Activated CD8-positive, alpha-beta memory T cell treated with anti-CD3 and anti-CD28 coated beads, Interleukin-2, amount 50 U/mL, for 48 hours (primary cell): ENCODE results near the gene SCN8A.
"Not testable (repeated sequence)": the region's sequence is repeated elsewhere in the genome, so short reads cannot be mapped to it uniquely, and the experiment has no call there.

Experiments used
- DNase-seq: peaks from one replicate; pipeline ENCODE4 v3.0.0-alpha.2; 2020

SCN8A gene

DNA sequence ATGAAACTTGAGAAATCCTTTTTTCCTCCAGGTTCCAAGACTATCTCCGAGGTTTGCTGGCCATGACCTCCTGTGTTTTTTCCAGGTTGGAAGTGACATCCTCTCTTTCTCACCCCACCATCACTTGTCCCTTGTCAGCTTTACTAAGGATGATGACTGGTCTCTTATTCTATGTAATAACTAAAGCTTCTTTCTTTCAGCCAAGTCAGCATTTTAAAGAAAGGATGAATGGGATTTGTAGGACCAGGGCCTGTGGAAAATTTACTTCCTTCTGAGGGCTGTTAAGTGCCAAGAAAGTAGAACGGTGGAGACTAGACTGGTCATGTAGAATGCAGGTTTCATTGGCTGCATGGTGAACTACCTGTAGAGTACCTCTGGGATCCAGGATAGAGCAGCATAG lies 183.9 kb downstream of the SCN8A start:
- no peak for DNase-seq

DNA sequence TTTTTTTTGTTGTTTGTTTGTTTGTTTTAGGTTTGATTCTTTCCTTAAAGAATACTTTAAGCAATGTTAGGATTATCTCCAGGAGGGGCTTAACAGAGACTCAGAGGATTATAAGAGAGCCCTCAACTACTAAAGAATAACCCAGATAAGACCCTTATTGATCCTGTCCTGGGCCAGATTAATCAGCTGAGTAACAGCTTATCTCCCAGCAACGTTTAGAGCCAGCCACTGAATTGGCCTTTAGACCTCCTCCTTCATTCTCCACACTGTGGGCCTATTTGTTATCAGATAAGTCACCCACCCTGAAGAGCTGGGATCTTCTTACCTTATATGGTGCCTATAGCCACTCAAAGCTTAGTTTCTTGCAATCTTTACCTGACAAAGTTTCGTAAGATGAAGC lies 186.4 kb downstream of the SCN8A start:
- no peak for DNase-seq

DNA sequence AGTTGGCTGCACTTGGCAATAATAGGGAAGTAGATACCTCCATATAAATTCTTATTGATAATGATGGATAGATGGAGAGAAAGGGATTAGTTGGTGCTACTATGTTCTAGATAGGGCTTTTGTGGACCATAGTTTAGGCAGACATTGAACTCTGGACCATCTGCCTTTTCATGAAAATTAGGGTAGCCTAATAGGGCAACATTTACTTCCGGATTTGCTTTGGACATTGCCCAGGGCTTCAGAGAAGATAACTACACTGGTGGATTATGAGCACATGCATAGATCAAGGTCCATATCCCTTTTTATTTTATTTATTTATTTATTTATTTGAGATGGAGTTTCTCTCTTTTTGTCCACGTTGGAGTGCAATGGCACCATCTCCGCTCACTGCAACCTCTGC lies 186.9 kb downstream of the SCN8A start:
- no peak for DNase-seq

DNA sequence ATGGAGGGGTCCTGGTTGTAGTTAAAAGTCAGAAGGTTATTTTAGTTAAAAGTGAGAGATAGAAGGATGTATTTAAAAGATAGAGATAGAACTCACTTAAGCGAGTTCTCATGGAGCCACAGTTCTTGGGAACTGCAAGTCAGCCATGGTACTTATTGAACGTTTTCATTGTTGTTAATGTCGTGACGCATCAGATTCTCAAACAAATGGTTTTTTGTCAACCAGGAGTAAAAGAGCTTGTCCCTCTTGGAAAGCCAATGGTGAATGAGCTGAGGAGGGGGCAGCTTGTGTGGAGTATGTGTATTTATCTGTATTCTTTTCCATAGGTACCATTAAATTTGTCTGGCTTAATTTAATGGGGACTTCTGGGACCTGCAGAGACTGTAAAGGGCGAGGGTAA lies 188.8 kb downstream of the SCN8A start:
- DNase-seq: no peak

DNA sequence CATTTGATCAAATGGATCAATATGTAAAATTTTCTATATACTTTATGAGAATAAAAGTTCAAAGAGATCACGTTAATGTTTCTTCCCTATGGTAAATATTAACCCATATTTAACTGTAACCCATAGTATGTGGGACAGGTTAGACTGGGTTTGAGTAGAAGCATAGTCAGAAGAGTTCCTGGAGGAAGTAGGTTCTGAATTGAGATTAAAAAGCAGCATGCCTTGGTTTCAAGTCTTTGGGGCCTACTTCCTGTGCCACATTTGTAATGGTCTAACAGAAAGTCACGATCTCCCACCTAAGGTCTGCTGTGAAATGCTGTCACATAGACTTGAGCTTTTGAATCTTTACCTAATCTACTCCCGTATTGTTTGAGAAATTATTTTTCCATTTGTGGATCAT lies 193.7 kb downstream of the SCN8A start:
- no peak for DNase-seq

DNA sequence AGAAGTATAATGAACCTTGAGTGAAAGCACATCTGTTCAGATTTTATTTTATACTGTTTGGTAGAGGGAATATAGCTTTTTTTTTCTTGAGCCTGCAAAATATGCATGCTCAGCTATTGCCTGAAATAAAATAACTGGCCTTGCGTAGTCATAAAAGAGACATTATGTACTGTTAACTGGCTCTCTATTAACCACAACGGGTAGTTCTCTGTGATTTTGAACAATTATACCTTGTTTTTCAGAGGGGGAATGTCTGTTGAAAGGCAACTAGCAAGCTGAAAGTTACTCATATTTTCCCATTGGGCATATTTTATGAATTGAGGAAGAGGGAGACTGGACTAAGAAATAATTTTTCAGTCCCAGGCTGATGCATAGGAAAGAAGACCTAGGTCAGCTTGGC lies 194.9 kb downstream of the SCN8A start:
- DNase-seq: no peak

DNA sequence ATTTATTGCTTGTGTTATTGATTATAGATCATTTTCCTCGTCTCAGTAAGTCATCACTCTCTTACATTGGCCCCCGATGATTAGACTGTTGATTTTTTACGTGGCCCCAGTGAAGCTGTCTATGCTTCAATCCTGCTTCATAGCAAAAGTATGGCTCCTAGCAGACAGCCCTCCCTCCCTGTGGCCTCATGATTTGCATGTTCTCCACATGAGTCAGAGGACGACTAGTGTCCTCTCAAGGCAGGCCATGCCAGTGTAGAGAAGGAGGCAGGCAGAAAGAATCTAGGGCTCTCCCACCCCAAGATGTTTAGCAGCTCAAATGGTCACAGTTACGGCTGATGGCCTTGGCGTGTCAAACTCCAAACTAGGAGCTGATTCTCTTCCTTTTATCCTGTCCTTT lies 197.8 kb downstream of the SCN8A start:
- no peak for DNase-seq

DNA sequence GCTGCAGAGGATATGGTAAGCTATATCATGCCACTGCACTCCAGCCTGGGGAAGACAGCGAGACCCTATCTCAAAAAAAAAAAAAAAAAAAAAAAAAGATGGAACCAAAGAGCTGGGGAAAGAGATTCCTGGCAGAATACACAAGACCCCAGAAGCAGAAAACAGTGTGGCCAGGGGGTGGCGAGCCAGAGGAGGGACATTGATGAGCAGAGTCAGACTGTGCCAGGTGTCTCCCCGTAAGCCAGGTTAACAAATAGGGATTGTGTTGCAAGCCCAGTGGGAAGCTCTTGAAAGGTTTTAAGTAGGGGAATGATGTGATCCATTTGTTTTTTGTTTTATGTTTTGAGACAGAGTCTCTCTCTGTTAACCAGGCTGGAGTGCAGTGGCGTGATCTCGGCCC lies 201.4 kb downstream of the SCN8A start:
- no peak for DNase-seq

DNA sequence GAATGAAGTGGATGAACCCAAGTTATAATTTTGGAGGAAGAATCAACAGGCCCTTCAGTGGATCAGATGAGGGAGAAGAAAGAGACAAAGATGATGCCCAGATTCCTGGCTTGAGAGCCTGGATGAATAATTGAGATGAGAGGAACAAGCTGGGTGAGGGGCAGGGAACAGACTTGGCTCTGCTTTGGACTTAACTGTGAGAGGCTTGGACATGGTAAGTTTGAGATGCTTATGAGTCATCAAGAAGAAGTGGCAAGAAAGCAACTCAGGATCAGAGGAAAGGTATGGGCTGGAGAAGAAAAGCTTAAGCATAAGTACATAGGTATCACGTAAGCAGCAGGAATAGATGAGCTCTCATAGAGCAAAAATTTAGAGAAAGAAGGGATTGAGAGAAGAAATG lies 202.2 kb downstream of the SCN8A start:
- DNase-seq: no peak

DNA sequence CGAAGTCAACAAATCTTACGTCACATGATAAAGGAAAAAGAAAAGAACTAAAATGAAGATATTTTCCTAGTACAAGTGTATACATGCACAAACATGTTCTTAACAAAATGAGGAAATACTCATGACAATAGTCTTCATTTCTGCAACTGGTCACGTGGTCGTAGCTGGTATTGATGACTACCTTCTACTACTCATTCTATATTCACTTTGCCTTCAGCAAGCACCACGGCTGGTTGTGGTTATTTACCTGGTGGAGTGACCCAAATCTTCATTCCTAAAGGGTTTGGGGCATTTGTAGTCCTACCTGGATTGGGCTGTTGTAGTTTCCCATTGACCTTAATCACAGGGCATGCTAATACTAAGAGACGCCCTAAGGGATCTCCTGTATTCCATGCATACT lies 206.3 kb downstream of the SCN8A start:
- no peak for DNase-seq

DNA sequence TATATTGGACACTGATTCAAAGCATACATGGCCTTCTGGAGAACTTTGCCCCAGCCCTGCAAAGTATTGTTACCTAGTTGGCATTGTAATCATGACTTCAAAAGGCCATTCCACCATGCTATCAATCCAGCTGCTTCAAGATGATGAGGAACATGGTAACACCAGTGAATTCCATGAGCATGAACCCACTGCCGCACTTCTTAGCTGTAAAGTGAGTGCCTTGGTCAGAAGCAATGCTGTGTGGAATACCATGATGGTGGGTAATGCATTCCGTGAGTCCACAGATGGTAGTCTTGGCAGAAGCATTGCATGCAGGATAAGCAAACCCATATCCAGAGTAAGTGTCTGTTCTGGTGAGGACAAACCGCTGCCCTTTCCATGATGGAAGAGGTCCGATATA lies 207.0 kb downstream of the SCN8A start:
- not testable (repeated sequence) for DNase-seq

DNA sequence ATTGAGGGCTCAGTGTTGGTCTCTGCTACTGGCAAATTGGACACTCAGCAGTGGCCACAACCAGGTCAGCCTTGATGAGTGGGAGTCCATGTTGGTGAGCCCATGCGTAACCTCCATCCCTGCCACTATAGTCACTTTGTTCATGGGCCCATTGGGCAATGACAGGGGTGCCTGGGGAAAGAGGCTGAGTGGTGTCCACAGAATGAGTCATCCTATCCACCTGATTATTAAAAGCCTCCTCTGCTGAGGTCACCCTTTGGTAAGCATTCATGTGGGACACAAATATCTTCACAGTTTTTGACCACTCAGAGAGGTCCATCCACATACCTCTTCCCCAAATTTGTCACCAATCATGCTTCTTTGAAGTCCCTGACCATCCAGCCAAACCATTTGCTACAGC lies 207.5 kb downstream of the SCN8A start:
- DNase-seq: no peak

DNA sequence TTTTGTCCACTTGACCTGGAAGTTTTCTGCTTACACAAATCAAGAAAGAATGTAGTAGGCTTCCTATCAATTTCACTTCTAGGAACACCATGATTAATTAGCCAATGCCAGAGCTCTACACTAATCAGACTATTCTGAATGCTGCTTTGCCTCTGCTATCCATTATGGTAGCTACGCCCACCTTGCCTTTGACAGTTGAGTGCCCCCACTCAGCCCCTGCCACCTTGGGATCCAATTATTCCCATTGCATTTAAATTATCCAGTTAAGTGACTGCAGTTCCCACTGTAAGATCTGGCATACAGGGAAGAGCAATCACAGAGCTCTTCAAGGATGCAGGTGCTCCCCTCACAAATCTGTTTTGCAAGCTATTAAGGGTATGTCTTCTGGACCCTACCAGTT lies 210.0 kb downstream of the SCN8A start:
- DNase-seq: no peak

DNA sequence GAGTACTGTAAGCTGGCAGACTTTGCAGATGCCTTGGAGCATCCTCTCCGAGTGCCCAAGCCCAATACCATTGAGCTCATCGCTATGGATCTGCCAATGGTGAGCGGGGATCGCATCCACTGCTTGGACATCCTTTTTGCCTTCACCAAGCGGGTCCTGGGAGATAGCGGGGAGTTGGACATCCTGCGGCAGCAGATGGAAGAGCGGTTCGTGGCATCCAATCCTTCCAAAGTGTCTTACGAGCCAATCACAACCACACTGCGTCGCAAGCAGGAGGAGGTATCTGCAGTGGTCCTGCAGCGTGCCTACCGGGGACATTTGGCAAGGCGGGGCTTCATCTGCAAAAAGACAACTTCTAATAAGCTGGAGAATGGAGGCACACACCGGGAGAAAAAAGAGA lies 215.9 kb downstream of the SCN8A start:
- DNase-seq: no peak

DNA sequence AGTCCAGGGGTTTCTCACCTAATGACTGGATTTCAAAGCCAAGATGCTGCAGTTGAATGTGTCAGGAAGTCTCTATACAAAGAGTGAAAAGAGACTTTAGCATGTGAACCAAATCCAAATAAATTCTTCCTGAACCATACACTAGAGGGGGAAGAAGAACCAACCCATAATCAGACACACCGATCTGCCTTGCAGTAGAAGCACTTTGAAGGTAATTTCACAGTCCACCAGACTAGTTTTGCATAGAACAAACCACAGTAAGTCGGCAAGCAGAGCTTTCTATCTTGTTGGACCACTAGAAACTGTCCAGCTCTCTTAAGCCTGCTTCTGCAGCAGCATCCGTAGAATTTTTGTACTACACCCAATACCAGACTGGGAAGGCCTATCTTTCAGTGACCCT lies 218.2 kb downstream of the SCN8A start:
- no peak for DNase-seq

DNA sequence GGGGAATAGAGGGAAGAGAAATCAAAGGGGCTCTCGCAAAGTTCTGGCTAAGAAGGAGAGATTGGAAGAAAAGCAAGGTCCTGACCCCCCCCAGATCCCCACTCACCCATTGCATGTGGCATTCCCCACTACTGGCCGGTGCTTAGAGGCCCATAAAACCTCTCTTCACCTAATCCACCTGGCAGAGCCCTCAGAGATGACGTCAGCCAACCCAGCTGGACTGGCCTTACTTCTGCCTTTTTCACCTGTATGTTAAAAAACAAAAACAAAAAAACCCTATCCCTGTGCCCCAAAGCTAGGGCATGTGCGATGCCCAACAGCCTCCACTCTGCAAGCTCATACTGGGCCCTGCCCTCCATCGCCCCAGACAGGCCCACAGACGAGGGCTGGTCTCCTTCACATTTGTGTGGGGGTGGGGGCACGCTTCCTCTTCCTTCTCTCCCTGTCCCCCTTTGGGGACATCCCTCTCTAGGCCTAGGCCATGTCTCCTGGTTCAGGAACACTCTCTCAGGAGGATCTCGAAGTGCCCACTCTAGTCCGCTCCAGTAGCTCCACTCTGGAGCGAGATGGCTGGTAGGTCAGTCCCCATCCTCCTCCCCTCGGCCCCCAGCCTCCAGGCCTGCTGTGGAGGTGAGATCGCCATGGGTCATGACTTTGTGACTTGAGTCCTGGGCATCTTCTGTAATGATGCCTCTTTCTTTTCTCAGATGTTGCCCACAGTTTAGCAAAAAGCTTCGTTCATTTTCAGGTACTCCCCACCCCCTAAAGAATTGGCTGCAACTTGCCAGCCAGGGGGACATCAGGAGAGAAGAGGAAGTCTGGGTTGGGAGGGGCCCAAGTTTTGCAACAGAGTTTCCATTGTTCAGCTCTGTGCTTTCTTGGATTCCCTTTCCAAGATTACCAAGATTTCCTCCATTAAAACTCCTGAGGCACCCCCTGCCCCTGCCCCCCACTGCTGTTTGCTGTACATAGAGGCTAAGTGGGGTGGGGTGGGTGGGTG lies 220.5 kb downstream of the SCN8A start:
- DNase-seq: no peak

DNA sequence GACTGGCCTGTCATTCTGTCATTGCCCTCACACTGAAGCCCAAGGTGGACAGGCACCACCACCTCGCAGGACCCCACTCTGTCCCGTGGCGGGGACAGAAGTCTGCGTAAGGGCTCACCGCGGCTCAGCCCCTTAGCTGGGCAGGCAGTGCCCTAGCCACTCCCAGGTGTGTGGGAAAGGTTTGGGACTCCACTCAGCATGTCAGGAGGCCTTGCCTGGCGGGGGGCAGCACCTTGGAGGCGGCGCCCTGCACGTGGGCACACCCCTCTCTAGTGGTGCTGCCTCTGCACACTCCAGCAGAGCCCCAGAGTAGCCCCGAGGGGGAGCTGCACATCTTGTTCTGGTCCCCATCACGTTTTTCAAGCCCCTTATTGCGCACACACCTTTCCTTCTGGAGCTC lies 221.8 kb downstream of the SCN8A start:
- DNase-seq: no peak

DNA sequence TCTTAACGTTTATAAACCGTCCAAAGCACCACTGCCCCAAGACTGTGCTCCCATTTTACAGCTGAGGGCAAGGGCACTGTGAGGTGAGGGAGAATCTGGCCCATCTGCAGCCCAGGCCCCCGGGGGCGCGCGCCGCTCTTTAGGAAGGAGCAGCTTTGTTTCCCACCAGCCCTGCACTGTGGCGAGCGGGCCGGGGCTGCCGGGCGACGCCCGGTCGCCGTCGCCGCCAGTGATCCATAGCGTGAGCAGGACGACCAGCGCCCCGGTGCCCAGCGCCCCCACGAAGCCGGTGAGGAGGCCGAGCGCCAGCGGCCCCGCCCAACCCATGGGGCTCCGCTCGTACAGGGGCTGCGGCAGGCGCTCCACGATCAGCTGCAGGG lies 222.9 kb downstream of the SCN8A start:
- no peak for DNase-seq

DNA sequence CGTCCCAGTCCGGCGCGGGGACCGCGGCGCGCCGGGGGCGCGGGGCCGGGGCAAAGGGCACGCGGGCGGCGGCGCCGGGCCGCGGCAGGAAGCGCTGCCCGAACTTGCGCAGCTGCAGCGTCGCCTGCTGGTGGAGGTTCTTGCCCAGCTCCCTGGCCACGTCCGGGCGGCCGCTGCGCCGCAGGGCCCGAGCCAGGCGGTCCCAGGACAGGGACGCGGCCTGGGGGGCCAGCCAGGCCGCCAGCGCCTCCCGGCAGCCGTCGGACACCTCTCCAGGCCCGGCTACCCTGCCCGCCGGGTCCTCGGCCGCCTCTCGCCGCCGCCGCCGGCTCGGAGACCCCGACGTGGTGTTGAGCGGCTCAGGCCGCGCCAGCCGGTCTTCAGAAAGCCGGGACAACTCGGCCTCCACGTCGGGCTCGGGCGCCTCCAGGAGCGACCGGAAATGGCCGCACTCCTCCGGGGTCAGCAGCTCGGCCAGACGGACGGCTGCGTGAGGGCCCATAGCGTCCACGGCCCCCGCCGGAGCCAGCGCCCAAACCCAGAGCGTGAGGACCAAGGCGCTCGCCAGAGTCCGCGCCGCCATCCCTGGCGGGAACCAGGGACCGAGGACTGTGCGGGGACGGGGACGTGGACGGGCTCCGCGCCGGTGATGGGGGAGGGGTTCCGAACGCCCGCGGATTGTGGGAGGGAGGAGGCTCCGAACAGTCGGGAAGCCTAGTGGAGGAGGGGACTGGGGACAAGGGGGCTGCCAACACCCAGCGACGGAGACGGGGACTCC lies 223.5 kb downstream of the SCN8A start:
- DNase-seq: peak; percentile 85

DNA sequence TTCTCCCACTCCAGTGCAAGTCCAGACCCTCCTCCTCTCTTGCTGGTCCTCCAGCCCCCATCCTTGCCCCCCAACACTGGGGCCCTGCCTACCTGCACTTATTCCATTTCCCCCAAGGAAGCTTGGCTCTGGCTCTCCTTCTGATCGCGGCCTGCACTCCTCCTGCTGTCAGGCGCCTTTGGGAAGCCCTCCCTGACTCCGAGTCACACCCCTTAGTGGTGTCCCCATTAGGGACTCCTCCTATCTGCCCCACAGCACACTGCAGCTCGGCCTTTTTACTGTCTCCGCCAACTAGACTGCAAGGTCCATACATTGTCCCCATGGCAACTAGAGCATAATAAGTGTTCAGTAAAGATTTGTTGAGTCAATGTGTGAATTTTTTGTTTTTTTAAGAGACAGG lies 224.5 kb downstream of the SCN8A start:
- DNase-seq: no peak

DNA sequence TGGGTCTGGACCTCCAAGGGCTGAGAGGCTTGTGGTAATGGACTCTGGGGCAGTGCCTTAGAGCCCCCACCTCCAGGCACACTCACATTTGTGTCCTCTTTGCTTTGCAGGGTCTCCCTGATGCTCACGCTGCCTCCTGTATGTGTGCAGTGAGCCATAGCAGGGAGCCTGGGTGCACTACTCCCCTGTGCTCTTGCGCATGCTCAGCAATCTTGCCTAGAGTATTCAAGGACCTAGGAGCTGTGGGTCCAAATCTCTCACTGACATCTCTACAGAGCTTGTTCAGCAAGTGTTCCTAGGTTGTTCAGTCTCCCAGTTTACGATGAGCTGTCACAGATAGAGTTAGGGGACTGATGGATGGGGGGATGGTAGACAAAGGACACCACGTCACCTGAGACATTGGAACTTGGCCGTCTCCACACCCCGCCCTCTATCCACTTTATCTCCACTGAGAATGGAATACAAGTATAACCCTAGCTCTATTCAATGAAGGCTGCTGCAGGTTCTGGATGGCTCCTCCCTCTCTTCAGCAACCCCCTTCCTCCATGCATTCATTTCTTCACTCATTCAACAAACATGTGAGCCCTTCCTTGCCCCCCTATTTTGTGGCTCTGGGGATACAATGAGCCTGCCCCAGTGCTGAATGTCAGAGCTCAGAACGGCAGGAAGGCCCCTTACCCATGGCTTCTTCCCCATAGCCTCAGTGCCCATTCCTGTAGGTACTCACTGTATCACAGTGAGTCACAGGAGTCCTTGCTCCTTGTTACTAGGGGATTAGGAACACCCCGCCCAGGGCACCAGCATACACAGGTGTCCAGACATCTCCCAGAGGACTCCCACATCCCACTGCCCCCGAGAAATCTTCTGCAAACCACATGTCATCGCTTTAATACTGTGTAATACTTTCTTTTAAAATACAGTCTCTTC lies 226.3 kb downstream of the SCN8A start:
- no peak for DNase-seq

DNA sequence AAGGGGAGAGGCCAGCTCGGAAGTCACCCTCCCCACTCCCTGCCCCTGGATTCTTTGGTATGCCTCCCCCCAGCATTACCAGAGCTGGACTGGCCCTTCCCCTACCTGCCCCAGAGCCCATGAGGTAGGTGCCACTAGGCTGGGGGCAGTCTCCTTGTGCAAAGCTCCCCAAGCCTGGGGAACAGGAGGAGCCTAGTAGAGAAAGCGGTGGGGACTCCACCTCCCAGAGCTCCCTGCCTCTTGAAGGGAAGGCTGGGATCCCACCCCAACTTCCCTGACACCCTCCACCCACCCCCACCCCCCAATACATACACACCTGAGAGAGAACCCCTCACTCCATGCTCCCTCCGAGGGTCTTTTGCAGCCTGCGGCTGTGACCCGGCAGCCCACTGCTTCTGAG lies 227.1 kb downstream of the SCN8A start:
- DNase-seq: peak; percentile 45
